ENCODE measurements around the gene BID.

Gene BID

DNA sequence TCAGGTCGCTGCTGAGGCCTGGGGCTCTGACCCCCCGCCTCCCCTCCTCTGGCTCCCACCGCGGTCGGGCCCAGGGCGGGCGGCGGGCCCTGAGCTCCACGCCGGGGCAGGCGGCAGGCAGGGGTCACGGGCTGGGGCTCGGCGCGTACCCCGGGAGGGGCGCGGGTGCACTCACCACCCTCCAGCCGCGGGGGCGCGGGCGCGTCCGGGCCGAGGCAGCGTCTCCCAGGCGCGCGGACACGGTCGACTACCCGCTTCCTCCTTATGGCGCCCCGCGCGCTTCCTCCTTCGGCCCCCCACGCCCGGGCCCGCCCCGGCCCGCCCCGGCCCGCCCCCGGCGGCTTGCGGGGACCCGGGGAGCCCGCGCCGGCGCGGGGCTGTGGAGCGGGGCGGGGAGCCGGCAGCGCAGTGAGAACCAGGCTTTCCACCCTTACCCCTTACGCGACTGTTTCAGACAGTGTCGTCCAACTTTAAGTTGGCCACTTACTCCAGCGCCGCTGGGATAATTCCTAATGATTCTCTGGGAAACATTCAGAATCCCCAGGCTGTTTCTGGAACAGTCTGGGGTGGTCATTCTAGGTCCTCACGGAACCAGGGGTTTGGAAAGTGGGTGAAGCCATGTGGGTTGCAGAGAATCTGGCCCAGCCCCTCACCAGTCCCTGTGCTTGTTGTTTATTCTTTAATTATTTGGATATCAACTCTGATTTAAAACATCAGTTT, at the start of gene BID:
TSS of gene BID (minus strand) at position 264 of the 720 bp plus-strand sequence. CDS start 24,353 bp downstream, outside the sequence.
- no peak for DNase-seq

DNA sequence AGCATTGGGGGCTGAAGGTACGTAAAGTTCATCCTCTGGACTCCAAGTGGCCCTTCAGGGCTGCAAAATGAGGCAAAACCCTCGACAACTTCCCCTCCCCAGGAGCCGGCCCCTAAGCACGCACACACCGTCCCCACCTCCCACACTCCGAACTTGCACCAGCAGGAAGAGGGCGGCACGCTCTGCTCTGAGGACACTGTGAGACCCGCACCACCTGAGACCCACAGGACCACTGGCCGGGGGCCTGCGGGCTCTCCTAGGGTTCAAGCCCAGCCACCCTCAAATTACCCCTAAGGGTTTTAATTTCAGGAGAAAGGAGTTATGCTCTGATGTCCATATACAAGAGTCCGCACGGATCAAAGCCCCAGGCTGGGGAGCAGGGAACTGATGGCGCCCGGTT, 49.7 kb upstream of the BID start:
- no peak for DNase-seq

DNA sequence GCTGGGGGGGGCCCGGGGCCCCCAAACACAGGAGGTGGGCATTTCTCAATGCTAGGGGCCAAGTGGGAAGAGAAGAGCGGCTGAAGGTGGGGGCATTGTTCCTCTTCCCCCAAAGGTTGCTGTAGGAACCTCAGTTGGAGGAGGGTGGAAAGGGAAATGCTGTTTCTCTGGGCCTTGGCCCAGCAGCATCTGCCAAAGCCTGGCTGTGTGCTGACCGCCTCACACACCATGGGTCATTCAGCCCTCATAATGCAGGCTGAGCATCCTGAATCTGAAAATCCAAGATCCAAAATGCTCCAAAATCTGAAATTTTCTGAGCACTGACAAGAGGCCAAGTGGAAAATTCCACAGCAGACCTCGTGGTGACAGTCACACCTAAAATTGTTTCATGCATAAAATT, 49.0 kb upstream of the BID start:
- DNase-seq = no peak

DNA sequence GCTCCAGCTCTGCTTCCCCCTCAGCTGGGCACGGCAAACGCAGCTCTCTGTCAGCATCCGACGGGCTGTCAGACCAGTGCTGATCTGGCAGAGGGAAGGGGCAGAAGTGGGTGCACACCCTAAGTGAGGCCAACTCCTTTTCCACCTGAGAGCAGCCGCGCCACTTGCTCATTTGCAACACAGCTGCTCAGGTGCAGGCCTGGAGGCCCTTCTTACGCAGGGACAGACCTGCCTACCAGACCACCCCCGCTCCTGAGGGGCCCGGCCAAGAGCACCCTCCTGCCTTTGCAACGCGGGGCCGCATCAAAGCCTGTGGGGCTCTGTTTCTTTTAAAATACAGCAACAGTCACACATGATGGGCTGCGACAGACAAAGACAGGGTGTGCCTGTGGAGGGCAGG, 47.8 kb upstream of the BID start:
- DNase-seq = no peak

DNA sequence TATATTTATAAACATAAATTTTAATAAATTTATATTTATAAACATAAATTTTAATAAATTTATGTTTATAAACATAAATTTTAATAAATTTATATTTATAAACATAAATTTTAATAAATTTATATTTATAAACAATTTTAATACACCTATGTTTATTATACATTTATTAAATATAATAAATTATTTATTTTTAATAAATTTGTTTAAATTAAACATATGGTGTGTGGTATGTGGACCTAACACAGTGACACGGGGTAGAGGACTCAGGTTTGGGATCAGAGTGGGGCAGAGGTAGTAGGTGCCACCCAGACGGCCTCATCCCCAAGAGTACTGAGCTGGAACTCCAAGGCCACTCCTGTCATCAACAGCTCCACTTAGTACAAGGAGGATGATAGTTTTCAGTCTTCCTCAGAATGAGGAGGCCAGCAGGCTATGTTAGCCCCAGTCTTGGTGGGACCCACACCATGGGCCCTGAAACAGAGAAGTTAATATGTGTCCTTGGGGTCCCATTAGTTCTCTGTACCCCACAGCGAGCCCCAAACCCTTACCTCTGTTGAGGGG, 46.7 kb upstream of the BID start:
- DNase-seq = no peak

DNA sequence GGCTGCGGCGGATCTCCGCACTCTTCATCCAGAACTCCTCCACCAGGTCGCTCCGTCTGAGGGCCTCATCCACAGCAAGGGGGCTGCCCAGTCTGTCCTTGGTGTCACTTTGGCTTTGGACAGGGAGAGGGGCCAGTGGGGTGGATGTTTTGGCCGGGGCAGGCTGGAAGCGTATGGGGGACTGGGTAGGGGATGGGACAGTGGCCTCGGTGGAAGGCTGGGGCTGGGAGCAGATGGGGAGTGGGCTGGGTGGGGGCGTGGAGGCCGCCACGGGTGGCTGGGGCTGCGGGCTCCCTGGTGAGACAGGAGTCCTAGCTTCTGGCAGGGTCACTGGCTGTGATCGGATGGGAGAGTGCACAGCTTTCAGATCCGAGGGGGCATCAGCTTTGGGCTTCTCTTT, 44.4 kb upstream of the BID start:
- no peak for DNase-seq

DNA sequence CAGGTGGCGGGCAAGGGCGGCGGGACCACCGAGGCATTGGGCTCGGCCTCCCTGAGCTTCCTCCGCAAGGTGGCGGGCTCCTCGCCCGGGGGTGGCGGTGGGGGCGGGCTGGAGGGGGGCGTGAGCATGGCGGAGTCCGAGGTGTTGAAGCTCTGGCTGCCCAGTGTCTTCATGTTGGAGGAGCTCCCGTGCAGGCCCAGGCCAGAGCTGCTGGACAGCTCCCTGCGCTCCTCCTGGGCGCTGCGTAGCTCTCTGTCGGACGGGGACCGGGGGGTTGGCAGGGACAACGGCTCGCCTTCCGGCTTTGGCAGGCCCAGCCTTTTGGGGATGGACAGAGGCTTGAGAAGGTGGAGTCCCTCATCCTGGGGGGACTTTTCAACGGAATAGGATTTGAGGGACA, 43.9 kb upstream of the BID start:
- DNase-seq = no peak

DNA sequence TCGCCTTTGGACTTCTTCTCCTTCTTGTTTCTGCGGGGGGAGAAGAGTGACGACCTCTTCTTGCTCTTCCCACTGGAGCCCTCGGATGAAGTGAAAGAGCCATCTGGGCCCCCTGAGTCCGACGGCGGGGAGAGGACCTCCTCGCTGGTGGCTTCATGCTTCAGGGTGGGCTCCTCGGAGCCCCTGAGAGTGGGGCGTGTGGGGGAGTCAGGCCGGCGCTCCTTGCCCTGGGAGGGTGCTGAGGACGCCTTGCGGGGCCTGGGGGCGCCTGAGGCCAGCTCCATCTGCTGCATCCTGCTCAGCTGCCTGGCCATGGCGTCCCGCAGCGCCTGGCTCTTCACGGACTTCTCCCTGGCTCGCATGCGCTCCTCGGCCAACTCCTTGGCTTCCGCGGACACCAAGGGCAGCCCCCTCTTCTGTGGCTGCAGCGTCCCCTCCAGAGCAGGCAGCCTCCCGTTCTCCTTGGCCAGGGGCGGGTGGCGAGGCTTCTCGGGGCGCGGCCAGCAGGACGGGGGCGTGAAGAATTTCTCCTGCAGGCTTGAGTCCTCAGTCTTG, 43.3 kb upstream of the BID start:
- DNase-seq = no peak

DNA sequence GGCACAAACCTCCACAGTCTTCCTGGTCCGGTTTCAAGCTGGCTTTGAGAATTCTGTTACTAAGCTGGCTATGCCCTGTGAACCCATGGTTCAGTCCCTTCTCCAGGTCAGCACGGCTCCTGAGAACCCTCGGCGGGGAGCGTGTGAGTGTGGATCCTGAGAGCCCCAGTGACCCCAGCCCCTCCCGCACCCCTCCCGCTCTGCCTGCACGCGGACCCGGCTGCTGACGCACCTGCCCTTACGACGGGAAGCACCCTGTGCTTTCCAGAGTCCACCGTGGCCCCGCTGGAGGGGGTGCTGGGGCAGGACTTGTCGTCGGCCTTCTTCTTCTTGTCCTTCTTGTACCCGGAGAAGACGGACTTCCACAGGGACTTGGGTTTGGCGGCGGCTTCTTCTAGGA, 42.8 kb upstream of the BID start:
- DNase-seq = no peak

DNA sequence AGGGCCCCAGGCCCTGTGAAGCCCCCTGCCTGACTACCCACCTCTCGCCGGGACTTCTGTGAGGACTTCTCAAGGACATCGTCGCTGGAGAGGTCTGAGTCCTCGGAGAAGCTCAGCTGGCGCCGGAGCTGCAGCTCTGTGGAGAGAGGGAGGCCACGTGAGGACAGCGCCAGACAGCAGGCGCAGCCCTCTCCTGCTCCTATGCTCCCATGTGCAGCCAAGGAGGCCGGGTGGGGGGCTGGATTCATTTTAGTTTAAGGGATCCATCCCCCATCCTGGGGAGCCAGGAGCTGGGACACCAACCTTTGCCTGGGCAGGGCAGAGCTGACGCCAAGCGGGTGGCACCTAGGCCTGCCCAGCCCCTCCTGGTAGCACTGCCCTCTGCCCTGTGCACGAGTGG, 42.4 kb upstream of the BID start:
- no peak for DNase-seq

DNA sequence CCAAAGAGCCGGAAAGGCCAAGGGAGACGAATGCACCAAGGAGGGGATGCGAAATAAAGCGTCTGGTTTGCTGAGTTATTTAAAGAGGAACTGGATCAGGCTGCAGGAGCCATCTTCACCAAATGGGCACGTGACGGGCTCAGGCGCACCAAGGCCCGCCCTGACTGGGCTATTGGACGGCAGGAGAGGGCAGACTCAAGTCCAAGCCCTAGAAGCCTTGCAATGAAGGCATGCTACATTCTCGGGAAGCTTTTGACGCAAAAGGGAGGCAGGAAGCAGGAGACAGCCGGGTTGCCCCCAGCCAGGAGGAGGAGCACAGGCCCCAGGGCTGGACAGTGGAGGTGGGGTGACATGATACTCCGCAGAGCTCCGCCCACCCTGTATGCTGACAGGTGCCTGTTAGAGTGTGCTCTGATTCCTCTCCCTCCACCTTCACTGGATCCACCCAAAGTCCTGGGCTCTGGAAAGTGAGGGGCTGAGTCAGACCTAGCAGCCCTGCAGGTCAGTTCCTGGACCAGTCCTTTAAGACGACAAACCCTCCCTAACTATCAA, 41.5 kb upstream of the BID start:
- no peak for DNase-seq

DNA sequence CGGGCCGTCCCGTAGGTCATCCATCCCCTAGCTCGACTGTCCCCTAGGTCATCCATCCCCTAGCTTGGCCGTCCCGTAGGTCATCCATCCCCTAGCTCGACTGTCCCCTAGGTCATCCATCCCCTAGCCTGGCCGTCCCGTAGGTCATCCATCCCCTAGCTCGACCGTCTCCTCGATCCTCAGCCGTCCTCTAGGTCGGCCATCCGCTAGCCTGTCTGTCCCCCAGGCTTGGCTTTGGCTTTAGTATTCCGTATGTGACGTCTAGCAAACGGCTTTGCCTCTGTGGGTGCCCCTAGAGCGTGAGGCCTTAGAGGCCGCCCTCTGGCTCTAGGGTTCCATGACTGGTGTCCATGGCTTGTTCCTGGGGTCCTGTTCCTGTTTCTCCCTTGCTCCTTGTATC, 40.6 kb upstream of the BID start:
- DNase-seq = no peak

DNA sequence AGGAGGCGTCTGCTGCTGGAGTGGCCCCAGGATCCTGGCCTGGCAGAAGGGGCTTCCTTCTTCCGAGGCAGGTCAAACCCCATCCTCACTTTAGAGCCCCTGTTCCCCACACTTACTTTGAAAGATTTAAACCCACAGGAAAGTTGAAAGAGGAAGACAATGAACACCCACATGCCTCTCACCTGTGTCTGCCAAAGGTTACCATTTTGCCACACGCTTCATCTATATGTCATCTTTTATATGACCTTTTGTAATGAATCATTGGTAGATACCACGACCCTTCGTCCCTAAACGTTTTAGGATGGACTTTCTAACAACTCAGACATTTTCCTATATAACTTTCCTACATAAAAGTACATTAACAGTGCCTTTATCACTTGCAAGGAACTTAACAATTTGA, 39.8 kb upstream of the BID start:
- no peak for DNase-seq

DNA sequence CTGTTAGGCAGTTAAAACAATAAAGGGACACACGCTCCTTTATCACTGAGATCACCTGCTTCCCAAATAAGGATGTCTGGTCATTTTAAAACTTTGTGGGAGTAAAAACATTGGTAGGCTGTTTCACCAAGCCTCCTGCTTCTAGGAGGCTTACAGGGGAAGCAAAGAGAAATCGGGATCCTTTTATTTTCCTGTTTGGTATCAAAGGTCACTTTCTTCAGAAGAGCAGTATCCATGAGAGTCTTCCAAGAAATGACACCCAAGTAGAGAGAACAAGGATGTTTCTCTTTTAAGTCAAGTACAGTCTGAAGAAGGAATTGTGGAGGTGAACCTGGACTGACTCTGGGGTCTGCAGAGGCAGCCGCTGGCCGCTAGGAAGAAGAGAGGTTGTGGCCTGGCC, 36.9 kb upstream of the BID start:
- DNase-seq = no peak

DNA sequence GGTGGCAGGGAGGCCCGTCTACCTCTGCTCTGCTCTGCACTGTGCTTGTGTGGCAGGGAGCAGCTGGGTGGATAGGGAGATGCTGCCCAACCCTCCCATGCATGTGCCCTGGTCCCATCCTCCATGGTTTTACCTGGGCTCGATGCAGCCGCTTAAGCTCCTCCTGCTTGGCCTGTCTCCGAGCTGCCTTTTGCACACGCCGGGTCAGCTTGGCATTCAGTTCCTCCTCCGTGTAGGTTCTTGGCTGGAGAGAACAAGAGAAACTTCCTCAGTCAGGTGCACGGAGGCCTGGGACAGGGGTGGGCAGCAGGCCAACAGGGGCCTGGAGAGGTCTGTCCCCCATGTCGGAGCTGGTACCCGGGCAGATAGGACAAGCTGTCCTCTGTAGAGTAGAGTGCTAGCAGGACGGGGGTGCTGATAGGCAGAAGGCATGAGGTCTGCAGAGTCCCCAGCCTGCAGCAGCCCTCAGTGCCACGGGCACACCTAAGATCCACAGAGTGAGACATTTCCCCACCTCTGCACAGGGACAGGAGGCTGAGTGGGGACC, 36.4 kb upstream of the BID start:
- DNase-seq = no peak

DNA sequence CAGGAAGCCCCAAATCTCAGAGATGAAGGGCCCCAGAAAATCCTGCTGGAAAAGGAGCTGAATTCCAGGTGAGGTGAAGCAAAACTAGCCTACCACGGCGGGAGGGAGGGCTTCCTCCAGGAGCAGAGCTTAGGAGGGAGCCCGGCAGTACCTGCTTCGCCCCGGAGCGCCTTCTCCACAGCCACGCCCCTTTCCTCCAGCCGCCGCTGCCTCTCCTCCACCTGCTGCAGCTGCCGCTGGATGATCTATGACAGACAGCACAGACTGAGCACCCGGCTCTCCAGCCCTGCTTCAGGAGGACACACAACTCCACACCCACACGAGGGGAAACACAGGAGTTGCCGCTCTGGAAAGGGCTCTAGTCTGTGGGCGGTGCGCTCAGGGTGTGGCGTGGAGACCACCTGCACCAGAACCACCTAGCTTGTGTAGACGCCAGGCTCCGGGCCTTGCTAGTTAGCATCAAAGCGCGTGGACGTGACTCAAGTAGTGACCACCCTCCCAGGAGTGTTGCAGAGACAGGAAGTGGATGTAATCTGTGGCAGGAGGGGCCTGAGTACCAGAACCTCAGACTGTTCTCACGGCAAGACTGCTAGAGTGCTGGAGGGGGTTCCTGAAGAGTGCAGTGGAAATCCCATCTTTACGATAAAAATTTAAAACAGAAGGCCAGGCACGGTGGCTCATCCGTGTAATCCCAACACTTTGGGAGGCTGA, 34.6 kb upstream of the BID start:
- DNase-seq = no peak

DNA sequence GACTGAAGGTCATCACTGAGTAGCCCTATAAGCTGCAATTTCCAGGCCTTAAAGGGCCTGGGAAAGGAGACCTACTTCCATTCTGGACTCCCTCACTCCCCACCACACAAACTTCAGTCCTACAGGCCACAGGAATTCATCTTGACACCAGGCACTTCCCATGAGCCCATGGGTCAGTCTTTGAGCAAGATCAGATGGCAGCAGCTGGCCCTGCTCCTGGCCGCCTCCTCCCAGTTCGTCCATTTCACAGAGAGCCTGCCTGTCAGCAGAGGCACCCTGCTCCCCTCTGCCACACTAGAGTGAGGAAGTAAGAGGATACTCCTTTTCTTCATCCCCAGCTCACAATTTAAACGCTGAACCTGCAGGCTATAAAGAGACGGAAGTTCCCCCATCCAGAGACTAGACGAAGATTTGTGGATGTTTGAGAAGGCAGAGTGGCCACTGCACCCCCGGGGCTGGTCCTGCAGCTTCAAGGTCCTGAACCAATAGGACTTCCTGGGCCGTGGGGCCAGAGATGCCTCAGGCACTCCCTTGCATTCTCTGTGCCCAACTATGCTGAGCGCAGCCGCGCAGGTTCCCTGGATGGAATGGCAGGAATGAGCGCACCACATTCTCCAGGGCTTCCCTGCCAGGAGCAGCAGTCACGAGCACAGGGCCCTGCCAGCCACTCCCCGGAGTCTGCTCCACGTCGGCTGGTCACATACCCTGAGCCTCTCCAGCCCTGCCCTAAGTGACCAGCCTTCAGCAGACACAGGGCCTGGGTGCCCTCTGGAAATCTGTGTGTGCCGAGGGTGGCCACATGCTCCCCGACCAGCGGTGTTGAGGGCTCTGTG, 33.5 kb upstream of the BID start:
- DNase-seq = no peak

DNA sequence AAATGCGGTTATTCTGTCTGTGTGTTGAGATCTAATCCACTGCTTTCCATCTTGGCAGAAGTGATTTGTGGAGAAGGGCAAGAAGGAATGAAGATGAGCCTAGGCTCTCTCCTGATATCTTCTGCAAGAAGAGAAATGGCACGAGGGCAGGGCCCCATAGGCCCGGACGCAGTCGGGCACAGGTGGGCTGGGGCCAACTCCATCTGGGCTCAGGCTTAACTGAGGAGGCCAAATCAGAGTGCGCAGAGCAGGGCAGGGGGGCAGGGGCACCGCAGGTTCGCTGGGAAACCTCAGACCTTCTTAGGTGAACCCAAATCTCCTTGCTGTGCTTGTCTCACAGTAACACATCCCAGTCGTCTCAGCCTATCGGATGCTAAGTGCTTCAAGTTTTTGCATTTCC, 32.8 kb upstream of the BID start:
- DNase-seq = no peak

DNA sequence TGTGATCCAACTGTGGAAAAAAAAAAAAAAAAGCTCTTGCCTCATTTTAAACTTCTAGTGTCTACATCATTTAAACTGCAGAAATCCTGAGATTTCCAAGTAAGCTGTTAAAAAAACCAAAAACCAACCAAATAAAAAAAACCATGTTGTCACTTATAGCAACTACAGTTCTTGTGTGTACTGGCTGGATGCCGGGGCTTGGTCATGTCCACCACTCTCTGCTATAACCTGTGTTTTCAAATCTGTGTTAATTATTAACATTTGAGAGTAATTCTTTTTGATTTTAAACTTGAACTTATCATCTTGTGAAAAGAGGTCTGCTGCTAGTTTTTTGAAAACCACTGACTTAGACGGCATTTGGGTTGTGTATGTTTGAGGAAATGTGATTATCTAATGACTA, 32.2 kb upstream of the BID start:
- DNase-seq = no peak

DNA sequence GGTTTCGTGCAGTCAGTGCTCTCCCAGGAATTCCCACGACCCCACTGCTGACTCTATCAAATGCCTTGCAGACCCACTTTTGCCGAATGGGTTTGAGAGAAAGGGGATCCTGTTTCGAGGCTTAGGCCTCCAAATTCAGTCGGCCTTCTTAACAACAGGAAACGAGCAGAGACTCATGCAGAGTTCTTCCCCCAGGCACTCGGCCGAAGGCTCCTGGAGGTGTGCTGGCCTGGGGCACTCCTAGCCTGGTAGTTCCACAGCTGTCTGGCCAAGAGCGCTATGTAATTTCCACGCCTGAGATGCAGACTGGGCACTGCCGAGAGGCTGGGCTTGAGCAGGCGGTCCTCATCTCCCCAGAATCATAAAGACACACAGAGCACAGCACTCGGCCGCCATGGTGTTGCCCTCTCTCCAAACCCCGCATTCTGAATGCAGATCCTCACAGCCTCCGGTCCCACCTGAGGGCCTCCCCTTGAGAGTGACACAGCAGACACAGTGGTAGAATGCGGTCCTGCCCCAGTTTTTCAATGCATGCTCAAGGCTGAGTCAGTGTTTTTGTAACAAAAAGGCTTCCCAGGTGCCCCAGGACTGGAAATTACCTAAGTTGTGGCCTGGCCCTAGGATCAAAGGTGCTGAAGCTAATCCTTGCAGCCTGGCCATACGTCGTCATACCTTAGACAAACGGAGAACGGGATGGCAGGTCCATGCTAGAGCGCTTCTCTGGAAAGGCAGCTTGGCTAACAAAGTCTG, 30.2 kb upstream of the BID start:
- no peak for DNase-seq

DNA sequence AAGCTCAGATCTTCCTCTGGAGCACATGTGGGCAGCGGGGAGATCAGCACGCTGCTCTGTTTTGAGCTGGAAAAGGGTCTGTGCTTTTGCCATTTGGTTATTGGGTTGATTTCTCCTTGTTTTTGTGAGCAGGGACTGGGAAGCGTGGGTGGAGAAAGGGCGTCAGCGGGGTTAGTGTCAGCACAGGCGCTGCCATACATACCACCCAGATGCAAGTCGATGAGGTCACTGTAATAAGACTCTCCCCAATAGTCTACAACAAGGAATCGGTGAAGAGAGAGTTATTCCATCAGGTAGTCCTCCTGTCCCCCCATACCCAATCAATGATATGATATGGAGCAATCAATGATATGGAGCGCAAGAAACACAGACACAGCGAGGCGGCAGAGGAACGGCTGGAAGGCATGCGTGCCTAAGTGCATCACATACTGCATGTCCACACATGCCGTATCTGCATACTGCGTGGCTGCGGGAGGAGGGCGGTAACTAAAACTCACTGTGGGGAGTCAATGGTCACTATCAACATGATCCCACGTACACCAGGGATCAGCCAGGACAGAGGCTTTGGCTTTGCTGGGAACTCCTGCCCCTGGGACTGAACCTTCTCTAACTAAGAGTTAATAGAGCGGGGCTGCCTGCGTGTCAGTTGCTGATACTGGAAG, 29.5 kb upstream of the BID start:
- no peak for DNase-seq
